ENCODE data around the gene IL3RA.
A peak's percentile ranks its signal among the peaks of the same experiment; 100 is the strongest.
"Not testable (repeated sequence)": the region's sequence is repeated elsewhere in the genome, so short reads cannot be mapped to it uniquely, and the experiment has no call there.

Gene IL3RA

DNA sequence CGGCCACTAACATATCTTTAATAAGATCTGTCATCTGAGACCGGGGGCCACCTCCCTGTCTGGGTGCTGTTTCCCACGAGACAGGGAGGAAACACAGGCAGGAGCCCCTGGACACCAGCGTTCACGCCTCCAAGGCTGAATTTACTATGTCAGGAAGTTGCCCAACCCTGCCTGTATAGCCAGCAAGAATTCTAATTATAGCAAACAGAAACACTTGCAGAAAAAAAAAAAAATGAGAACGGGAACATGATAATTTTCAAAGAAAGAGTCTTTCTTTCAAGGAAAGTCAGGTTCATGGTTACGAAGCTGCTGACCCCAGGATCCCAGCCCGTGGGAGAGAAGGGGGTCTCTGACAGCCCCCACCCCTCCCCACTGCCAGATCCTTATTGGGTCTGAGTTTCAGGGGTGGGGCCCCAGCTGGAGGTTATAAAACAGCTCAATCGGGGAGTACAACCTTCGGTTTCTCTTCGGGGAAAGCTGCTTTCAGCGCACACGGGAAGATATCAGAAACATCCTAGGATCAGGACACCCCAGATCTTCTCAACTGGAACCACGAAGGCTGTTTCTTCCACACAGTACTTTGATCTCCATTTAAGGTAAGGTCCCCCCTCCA lies at the start of gene IL3RA:
TSS of gene IL3RA (plus strand) at position 455 of the 613 bp plus-strand sequence. CDS start 4,981 bp downstream, outside the sequence.
- no peak for DNase-seq (ENCODE audit: low read depth)

DNA sequence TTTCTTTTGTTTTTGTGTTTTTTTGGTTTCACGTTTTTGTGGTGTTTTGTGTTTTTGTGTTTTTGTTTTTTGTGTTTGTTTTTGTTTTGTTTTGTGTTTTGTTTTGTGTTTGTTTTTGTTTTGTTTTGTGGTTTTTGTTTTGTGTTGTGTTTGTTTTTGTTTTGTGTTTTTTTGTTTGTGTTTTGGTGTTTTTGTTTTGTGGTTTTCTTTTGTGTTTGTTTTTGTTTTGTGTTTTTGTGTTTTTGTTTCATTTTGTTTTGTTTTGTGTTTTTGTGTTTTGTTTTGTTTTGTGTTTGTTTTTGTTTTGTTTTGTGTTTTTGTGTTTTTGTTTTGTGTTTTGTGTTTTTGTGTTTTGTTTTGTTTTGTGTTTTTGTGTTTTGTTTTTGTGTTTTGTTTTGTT lies 47.0 kb upstream of the IL3RA start:
- no peak for DNase-seq (ENCODE audit: low read depth)

DNA sequence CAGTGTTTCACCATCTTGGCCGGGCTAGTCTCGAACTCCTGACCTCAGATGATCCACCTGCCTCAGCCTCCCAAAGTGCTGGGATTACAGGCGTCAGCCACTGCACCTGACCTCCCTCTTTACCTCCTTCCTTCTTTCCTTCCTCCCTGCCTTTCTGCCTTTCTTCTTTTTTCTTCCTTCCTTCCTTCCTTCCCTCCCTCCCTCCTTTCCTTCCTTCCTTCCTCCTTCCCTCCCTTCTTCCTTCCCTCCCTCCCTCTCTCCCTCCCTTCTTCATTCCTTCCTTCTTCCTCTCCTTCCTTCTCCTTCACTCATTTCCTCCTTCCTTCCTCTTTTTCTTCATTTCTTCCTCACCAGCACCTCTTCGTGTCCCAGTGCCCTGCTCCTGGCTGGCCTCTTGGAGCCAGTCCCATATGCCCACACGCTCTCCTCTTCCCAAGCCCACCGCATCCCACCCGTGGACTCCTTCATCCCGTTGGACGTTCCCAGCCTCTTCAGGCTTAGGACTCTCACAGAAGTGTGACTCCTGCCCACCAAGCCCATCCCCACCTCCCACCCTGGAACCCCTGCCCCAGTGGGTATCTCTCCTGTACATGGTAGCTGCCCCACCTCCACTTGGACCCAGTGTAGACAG lies 45.4 kb upstream of the IL3RA start:
- DNase-seq (ENCODE audit: low read depth): no peak

- no peak for DNase-seq (ENCODE audit: low read depth)
Measured at GRCh38 chrX:1292575-1293290, 43.9 kb upstream of the IL3RA start.

DNA sequence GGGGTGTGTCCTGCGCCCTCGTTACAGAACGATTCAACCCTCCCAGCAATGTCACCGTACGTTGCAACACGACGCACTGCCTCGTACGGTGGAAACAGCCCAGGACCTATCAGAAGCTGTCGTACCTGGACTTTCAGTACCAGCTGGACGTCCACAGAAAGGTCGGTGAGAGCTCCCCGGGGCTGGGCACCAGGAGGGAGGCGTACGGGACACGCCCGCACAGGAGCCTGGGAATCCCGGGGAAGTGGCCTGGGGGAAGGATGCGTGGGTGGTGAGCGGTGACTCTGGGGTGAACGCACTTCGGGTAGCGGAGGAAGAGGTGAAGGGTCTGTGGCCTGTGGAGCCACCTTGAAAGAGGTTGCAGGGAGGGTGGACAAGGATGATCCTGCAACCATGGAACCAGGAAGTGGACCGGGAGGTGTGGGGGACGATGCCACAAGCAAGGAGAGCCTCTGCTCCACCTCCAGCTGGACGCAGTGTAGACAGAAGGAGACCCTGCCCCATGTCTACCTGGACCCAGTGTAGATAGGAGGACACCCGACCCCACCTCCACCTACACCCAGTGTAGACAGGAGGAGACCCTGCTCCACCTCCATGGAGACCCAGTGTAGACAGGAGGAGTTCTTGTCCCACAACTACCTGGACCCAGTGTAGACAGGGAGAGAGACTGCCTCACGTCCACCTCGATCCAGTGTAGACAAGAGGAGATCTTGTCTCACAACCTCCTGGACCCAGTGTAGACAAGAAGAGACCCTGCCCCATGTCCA lies 42.1 kb upstream of the IL3RA start:
- no peak for DNase-seq (ENCODE audit: low read depth)

DNA sequence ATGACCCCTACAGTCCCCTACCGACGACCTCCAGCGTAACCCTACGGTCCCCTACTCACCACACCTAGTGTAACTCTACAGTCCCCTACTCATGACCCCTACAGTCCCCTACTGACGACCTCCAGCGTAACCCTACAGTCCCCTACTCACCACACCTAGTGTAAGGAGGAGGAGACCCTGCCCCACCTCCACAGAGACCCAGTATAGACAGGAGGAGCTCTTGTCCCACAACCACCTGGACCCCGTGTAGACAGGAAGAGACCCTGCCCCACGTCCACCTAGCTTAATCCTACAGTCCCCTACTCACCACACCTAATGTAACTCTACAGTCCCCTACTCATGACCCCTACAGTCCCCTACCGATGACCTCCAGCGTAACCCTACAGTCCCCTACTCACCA lies 41.0 kb upstream of the IL3RA start:
- no peak for DNase-seq (ENCODE audit: low read depth)

DNA sequence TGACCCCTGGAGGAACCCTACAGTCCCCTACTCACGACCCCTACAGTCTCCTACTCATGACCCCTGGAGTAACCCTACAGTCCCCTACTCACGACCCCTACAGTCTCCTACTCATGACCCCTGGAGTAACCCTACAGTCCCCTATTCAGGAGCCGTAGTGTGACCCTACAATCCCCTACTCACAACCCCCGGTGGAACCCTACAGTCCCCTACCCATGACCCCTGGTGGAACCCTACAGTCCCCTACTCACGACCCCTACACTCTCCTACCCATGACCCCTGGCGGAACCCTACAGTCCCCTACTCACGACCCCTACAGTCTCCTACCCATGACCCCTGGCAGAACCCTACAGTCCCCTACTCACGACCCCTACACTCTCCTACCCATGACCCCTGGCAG lies 39.0 kb upstream of the IL3RA start:
- not testable (repeated sequence) for DNase-seq (ENCODE audit: low read depth)

- DNase-seq (ENCODE audit: low read depth): no peak
Measured at GRCh38 chrX:1300449-1300848, 36.1 kb upstream of the IL3RA start.

DNA sequence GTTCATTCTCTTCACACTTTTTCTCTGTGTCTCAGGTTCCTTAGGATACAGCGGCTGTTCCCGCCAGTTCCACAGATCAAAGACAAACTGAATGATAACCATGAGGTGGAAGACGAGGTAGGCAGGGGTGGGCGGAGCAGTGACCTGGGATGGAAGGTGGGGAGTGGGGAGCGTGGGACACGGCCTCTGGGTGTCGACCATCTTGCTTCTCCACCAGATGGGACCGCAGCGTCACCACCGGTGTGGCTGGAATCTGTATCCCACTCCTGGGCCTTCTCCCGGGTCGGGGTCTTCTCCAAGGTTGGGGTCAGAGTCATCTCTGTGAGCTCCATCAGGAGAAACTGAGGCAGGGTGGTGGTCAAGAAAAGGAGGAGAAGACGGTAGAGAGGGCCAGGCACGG lies 31.2 kb upstream of the IL3RA start:
- no peak for DNase-seq (ENCODE audit: low read depth)

GRCh38 chrX:1306909-1307625 lies 29.5 kb upstream of the IL3RA start:
- DNase-seq (ENCODE audit: low read depth): no peak

- DNase-seq (ENCODE audit: low read depth): no peak
Measured at GRCh38 chrX:1307626-1308340, 28.8 kb upstream of the IL3RA start.

DNA sequence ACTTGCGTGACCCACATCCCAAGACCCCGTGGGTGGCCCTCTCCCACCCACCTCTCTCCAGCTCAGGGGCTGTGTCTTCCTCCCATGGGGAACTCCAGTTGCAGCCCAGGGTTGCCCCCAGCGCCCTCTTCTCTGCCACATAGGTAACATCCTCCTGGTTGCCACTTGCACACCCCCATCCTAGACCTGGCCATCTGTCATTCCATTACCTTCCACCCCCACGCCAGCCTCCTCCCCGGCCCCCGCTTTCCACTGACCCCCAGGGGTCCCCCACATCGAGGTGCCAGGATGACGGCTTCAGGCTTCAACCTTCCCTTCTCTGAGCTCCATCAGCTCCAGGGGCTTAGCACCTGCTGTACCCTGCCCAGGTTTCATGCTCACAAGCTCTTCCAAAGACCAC lies 28.1 kb upstream of the IL3RA start:
- no peak for DNase-seq (ENCODE audit: low read depth)

DNA sequence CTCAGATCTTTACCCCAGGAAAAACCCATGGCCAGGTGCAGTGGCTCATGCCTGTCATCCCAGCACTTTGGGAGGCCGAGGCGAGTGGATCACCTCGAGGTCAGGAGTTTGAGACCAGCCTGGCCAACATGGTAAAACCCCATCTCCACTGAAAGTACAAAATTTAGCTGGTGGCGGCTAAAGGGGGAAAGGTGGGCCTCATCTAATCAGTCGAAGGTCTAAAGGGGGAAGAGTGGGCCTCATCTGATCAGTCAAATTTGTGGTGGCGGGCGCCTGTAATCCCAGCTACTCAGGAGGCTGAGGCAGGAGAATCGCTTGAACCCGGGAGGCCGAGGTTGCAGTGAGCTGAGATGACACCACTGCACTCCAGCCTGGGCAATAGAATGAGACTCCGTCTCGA lies 27.7 kb upstream of the IL3RA start:
- DNase-seq (ENCODE audit: low read depth): not testable (repeated sequence)

DNA sequence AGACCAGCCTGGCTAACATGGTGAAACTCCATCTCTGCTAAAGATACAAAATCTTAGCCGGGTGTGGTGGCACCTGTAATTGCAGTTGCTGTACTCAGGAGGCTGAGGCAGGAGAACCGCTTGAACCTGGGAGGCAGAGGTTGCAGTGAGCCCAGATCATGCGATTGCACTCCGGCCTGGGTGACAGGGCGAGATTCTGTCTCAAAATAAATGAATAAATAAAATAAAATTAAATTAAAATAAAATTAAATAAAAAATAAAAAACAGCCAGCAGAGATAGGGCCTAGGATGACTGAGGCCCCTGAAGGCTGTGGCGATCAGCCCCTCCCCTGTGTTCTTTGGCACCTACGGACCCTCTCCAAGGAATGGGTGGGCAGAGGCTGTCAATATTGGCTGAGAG lies 22.8 kb upstream of the IL3RA start:
- no peak for DNase-seq (ENCODE audit: low read depth)

- no peak for DNase-seq (ENCODE audit: low read depth)
Measured at GRCh38 chrX:1316527-1316926, 20.1 kb upstream of the IL3RA start.

DNA sequence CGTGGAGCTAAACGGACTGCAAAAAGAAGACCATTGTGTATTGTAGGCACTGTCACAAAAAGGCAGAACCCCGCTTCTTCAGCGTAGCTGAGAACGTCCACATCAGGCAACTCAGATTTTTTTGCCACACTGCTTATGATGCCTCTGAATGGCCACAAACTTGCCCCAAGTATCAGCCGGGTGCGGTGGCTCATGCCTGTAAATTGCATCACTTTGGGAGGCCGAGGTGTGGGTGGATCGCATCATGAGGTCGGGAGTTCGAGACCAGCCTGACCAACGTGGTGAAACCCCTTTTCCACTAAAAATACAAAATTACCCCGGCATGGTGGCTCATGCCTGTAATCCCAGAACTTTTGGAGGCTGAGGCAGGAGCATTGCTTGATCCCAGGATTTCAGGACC lies 14.9 kb upstream of the IL3RA start:
- DNase-seq (ENCODE audit: low read depth): no peak

GRCh38 chrX:1322393-1322792 lies 14.2 kb upstream of the IL3RA start:
- DNase-seq (ENCODE audit: low read depth): no peak

DNA sequence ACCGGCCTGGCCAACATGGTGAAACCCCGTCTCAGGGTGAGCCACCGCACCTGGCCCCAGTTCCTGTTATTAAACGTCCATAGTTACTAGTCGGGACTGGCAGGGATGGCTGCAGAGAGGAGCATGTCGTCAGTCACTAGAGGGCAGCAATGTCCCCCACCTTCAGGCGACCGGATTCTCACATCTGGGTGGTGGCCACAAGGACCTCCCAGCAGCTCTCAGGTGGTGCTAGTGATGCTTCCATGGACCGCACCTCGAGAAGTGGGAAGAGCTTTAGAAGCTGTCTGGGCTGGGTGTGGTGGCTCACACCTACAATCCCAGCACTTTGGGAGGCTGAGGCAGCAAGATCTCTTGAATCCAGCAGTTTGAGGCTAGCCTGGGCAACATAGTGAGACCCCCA lies 13.3 kb upstream of the IL3RA start:
- peak; percentile 30 for DNase-seq (ENCODE audit: low read depth)

DNA sequence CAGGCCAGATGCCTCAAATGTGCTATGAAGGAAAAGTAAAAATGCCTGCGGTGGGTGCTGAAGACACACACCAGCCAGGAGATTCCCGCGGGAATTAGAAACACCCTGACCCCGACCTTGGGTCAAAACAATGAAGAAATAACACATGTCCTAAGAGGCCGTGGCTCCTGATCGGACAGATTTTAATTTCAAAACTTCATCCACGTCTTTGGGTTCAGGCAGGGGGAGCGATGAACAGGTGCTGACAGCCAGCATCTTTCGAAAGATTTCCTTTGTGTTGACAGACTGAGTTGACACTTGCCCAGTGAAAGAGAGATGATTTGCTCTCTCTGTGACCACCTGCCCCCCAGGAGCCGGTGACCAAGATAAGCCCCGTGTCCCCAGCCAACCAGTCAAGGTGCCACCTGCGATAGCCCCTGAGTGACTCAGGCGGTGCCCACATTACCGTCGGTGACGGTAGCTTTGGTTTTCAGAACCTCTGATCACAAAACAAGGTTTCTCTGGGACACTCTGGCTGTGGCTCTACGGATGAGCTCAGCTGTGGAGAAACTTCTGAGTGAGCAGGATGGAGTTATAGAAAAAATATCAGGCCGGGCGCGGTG lies 11.0 kb upstream of the IL3RA start:
- DNase-seq (ENCODE audit: low read depth): no peak

DNA sequence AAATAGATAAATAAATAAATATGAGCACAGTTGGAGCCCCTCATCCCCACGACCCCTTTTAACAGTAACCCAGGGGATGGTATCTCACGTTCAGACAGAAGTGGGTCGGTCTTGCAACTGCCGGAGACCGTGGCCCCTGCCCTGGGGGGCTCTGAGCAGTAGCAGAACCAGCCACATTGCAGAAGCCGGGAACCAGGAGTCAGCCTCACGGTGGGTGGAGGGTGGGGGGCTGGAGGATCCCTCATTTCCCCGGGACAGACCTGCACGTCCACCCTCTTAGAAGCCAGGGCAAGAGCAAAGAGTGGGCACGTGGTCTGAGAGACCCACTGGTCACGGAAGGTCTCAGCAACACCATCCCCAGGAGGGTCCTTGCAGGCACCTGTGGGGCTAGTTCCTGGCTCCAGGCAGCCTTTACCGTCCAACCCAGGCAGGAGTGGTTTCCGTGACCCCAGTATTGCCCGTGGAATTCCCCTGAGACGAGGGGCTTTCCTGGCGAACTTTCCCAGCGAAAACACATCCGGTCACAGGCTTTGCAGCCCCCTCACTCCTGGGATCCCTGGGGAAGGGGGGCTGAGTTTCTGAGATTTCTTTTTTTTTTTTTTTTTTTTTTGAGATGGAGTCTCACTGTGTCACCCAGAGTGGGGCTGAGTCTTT lies 8.8 kb upstream of the IL3RA start:
- no peak for DNase-seq (ENCODE audit: low read depth)
